ENCODE data around the gene DNAH12.
"Not testable (repeated sequence)": the region's sequence is repeated elsewhere in the genome, so short reads cannot be mapped to it uniquely, and the experiment has no call there.

DNAH12 gene

DNA sequence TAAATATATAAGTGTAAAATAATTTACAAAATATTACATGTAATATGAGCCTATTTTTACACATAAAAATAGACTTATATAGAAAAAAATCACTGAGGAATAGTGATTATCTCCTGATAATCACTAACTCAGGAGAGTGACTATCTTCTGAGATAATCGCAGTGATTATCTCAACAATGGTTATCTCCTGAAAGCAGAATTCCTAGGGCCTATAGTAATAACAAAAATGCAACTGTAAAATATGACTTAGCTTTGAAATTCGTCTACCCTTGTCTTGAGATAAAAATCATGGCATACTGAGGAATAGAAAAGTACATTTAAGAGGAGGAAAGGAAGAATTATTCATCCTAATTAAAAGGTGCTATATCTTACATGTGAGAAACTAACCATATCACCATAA, 134.7 kb downstream of the DNAH12 start:
- no peak for DNase-seq

GRCh38 chr3:57402675-57403074, 141.5 kb downstream of the DNAH12 start:
- no peak for DNase-seq

DNA sequence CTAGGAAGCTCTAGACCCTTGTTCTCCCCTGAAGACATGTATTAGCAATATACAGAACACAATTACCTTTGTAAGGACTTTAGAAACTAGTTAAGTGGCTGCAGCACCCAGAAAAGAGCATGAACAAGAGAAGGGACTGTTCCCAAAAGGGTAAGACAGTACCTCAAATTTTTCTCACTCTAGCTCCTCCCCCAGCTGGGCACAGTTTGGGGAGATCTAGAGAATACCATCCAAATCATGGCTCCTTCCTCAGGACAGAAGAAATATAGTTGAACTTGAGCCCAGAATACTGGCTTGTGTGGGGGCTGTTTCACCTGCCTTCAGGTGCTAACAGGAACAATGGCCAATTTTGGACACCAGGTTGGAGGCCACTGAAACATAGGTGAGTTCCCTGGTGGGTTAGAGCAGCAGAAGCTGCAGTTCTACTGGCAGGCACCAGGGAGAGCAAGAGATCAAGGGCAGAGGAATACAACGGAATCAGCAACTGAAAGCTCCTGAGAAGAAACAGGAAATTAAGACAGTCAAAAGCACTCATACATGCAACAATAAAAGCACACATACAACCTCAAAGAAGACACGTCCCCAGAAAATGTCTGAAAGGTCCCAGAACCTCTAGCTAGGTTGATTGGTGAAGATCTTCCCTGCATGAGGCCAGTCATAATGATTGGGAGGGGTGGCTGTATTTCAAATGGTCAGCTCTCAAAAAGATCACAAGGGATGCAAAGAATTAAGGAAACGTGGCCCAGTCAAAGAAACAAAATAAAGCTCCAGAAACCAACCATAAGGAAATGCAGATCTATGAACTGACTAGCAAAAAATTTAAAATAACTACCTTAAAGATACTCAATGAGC, 146.7 kb downstream of the DNAH12 start:
- DNase-seq = peak; percentile 53

GRCh38 chr3:57393977-57394376, 150.2 kb downstream of the DNAH12 start:
- DNase-seq = no peak

DNA sequence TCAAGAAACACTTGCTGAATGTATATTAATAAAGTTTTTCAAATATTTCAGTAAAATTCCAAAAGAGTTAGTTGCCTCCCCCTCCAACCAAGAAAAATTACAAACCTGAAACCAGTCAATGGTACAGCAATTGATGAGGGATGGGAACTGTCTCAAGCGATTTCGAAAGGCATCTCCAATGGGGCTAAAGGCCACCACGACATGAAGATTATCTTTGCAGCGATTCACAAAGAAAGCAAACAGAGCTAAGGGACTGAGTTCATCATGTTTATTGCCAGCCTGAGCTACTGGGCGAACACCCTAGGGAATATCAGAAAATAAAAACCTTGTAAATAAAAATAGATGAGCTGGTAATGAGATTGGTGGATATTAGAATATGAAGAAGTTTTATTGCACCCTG, 152.4 kb downstream of the DNAH12 start:
- no peak for DNase-seq

GRCh38 chr3:57389271-57389670, 154.9 kb downstream of the DNAH12 start:
- no peak for DNase-seq

GRCh38 chr3:57386307-57386706, 157.8 kb downstream of the DNAH12 start:
- no peak for DNase-seq

DNA sequence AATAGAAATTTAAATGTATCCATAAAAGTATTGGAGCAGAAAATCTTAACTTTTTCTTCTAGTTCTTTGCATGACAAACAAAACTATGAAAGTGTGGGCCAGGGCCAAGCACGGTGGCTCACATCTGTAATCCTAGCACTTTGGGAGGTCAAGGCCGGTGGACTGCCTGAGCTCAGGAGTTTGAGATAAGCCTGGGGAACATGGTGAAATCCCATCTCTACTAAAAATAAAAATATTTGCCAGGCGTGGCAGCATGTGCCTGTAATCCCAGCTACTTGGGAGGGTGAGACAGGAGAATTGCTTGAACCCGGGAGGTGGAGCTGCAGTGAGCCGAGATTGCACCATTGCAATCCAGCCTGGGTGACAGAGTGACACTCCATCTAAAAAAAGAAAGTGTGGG, 158.6 kb downstream of the DNAH12 start:
- DNase-seq = no peak

GRCh38 chr3:57383838-57384237, 160.3 kb downstream of the DNAH12 start:
- no peak for DNase-seq

DNA sequence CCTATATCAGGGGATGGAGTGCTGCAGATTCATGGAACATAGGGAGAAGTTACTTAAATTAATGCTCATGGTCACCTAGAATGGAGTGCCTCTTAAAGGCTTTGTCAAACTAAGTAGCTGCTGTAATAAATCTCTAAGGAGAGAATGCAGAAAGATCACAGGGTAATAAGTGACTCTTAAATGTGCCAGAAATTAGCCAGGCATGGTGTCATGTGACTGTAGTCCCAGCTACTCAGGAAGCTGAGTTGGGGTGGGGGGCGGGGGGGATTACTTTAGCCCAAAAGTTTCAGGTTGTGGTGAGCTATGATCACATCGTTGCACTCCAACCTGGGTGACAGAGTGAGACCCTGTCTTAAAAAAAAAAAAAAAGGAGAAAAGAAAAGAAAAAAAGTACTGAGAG, 160.7 kb downstream of the DNAH12 start:
- DNase-seq = no peak

DNA sequence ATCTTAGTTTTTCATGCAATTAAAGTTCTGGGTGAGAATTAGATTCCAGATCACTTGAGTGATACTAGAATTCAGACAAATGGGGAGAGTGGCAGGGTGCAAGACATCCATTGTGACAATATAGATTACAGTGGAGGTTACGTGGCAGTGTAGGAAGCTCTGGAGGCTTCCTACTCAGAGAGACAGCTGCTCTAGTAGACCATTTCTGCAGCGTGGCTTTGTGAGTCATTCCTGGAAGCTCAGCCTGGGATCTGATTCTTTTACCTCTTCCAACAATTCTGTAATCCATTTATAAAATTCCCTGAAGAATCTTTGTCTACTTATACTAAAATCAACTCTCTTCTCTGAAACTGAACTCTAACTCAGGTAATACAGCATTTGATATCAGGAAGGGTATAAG, 161.2 kb downstream of the DNAH12 start:
- no peak for DNase-seq

- DNase-seq = no peak
These were observed 173.8 kb downstream of the DNAH12 start for GRCh38 chr3:57370341-57370740.

GRCh38 chr3:57365089-57365488, 179.1 kb downstream of the DNAH12 start:
- DNase-seq = not testable (repeated sequence)

DNA sequence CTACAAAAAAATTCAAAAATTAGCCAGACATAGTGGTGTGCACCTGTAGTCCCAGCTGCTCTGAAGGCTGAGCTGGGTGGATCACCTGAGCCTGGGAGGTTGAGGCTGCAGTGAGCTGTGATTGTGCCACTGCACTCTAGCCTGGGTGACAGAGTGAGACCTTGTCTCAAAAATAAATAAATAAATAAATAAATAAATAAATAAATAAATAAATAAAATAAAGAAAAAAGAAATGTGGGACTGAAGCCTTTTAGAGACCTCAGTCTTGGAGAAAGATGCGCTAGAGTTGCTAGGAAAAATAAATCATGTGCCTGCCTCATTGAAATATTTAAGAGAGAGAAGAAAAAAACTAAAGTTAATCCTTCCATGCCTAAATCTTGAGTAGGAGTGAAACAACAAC, 187.9 kb downstream of the DNAH12 start:
- not testable (repeated sequence) for DNase-seq

DNA sequence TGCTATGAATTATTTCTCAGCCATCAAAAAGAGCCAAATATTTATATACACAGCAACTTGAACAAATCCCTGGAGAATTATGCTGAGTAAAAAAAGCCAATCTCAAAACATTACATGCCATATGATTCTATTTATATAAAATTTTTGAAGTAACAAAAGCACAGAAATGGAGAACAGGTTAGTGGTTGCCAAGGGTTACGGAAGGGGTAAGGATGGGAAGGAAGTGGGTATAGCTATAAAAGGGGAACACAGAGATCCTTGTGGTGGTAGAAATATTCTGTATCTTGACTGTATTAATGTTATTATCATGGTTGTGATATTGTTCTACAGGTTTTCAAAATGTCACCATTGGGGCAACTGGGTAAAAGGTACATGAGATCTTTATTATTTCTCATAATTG, 189.4 kb downstream of the DNAH12 start:
- DNase-seq = no peak

DNA sequence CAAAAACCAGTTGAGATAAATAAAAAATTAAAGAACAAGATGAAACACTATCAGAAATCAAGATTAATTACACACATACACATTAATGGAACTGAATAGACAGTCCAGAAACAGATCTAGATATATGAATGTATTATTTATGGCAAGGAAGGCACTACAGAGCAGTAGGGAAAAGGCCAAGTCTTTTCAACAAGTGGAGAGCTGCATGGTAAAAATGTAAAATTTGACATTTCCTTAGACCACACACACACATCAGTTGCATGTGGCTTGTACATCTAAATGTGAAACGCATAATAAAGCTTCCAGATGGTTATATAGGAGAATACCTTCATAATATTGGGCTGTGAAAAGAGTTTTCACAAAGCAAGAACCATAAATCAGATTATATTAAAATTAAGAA, 193.9 kb downstream of the DNAH12 start:
- DNase-seq = no peak

DNA sequence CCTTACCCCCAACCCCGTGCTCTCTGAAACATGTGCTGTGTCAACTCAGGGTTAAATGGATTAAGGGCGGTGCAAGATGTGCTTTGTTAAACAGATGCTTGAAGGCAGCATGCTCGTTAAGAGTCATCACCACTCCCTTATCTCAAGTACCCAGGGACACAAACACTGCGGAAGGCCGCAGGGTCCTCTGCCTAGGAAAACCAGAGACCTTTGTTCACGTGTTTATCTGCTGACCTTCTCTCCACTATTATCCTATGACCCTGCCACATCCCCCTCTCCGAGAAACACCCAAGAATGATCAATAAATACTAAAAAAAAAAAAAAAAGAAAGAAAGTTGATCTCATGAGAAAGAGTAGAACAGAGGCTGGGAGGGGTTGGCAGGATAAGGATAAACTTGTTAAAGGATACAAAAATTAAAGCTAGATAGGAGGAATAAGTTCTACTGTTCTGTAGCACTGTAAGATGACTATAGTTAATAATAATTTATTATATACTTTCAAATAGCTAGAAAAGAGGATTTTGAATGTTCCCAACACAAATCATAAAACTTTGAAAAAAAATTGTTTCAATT, 205.0 kb downstream of the DNAH12 start:
- DNase-seq = not testable (repeated sequence)

- DNase-seq = not testable (repeated sequence)
These were observed 205.7 kb downstream of the DNAH12 start for GRCh38 chr3:57338272-57339070.

GRCh38 chr3:57335283-57335938, 208.7 kb downstream of the DNAH12 start:
- no peak for DNase-seq

GRCh38 chr3:57331078-57331610, 213.0 kb downstream of the DNAH12 start:
- DNase-seq = no peak

GRCh38 chr3:57326498-57326897, 217.6 kb downstream of the DNAH12 start:
- DNase-seq = not testable (repeated sequence)

- DNase-seq = no peak
These were observed 229.9 kb downstream of the DNAH12 start for GRCh38 chr3:57314204-57314603.

Data from activated naive CD4-positive, alpha-beta T cell treated with Interleukin-2 at 50 U/mL for 16 hours (primary cell).